BE2C (cell line): ENCODE data around the gene SYNCRIP.
"Not testable (repeated sequence)": the region's sequence is repeated elsewhere in the genome, so short reads cannot be mapped to it uniquely, and the experiment has no call there.

ENCODE experiments used
- DNase-seq: peaks from one replicate; pipeline ENCODE4 v3.0.0-alpha.2; 2020
- H3K27me3 ChIP-seq: fragments of 250-450 bp; sonication (Bioruptor Pico); 2 replicates; pipeline ENCODE4 v1.5.1; 2020; ENCODE audit warnings: mild to moderate bottlenecking
- H3K36me3 ChIP-seq: fragments of 250-450 bp; sonication (Bioruptor Pico); 2 replicates; pipeline ENCODE4 v1.5.1; 2020; ENCODE audit warnings: mild to moderate bottlenecking
- H3K4me1 ChIP-seq: fragments of 250-450 bp; sonication (Bioruptor Pico); 2 replicates; pipeline ENCODE4 v1.5.1; 2020
- H3K4me3 ChIP-seq: 2 replicates; pipeline ENCODE4 v1.5.1; 2011; ENCODE audit warnings: low read depth, low read length
- H3K9me3 ChIP-seq: fragments of 250-450 bp; sonication (Bioruptor Pico); 2 replicates; pipeline ENCODE4 v1.5.1; 2020
- TF ChIP-seq, protein P1 (sequence below): IDR thresholded peaks from 2 replicates; pipeline ENCODE4 v1.5.1; 2012; ENCODE audit warnings: mild to moderate bottlenecking, low read depth, low read length

SYNCRIP gene

DNA sequence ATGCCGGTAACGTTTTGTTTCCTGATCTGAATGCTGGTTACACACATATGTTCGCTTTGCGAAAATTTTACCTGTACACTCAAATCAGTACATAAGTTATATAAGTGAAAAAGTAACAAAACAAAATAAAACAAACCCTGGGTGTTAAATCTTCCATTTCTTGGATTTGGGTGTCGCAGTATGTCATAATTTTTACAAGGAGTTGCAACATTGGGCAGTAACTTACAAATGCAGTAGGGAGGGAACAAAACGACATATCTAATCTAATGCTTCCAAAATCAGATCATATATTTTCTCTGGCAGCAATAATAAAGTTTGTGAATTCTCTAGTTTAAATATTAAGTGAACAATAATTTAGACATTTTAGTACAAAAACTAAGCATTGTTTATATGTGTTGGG, 74.3 kb downstream of the SYNCRIP start:
- H3K4me1 ChIP-seq, result 0 out of 2 replicates have a peak, but pooled peaks cover 2% of the 10 kb centered on the region
- no peak overlapping the region for H3K4me3 ChIP-seq
- DNase-seq, result no peak
- no peaks in the 10 kb centered on the region for H3K9me3 ChIP-seq
- TF ChIP-seq, protein P1, sequence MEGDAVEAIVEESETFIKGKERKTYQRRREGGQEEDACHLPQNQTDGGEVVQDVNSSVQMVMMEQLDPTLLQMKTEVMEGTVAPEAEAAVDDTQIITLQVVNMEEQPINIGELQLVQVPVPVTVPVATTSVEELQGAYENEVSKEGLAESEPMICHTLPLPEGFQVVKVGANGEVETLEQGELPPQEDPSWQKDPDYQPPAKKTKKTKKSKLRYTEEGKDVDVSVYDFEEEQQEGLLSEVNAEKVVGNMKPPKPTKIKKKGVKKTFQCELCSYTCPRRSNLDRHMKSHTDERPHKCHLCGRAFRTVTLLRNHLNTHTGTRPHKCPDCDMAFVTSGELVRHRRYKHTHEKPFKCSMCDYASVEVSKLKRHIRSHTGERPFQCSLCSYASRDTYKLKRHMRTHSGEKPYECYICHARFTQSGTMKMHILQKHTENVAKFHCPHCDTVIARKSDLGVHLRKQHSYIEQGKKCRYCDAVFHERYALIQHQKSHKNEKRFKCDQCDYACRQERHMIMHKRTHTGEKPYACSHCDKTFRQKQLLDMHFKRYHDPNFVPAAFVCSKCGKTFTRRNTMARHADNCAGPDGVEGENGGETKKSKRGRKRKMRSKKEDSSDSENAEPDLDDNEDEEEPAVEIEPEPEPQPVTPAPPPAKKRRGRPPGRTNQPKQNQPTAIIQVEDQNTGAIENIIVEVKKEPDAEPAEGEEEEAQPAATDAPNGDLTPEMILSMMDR, result no peak
- H3K27me3 ChIP-seq, result no peaks in the 10 kb centered on the region
- H3K36me3 ChIP-seq, result no peaks in the 10 kb centered on the region; the same call in 1 of the 2 replicates

DNA sequence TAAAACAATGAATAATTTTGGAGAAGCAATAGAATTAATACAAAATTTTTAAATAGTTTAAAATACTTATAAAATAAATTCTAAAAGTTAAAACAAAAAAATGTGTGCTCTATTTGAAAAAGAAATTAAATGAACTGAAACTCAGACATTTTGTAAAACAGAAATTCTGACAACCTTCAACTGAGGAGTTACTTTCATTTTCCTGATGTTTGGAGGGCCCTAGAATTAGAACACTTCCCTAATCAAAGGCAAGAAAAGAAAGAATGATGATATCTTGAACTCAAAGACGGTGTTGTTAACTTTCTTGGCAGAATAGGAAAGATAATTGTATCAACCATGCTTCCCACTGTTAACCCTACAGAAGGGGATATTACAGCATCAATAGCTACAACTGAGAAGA, 77.0 kb downstream of the SYNCRIP start:
- no peak overlapping the region for H3K4me3 ChIP-seq
- 0 out of 2 replicates have a peak, but pooled peaks cover 2% of the 10 kb centered on the region for H3K4me1 ChIP-seq
- no peaks in the 10 kb centered on the region for H3K9me3 ChIP-seq
- no peaks in the 10 kb centered on the region for H3K27me3 ChIP-seq
- no peaks in the 10 kb centered on the region; the same call in 1 of the 2 replicates for H3K36me3 ChIP-seq
- TF ChIP-seq, protein P1, result no peak
- no peak for DNase-seq

DNA sequence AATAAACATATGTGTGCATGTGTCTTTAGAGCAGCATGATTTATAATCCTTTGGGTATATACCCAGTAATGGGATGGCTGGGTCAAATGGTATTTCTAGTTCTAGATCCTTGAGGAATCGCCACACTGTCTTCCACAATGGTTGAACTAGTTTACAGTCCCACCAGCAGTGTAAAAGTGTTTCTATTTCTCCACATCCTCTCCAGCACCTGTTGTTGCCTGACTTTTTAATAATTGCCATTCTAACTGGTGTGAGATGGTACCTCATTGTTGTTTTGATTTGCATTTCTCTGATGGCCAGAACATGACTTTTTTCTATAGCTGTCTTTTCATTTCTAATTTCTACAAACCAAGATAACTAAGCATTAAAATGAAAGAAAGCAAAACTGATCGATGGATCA, 78.5 kb downstream of the SYNCRIP start:
- not testable (repeated sequence) for H3K4me1 ChIP-seq, DNase-seq, H3K9me3 ChIP-seq, H3K4me3 ChIP-seq, H3K27me3 ChIP-seq, H3K36me3 ChIP-seq
